Karpas-422 (cell line): ENCODE results near the gene CCDC9. TPM values are rescaled to one million over a fixed set of nuclear protein-coding genes. Genes with fewer than 3 reads are reported as not detected.
A peak's percentile ranks its signal among the peaks of the same experiment; 100 is the strongest.
"Not testable (repeated sequence)": the region's sequence is repeated elsewhere in the genome, so short reads cannot be mapped to it uniquely, and the experiment has no call there.

ENCODE experiments used
- DNase-seq: peaks from one replicate; pipeline ENCODE4 v3.0.0-alpha.2; 2015
- H2AFZ ChIP-seq: fragments of 200-600 bp; sonication (generic); 2 replicates; pipeline ENCODE4 v1.6.1; 2014; ENCODE audit warnings: antibody characterized with exemption, low read length, mixed read lengths
- H3K27ac ChIP-seq: fragments of 200-600 bp; sonication (generic); 2 replicates; pipeline ENCODE4 v1.5.1; 2014; ENCODE audit warnings: mild to moderate bottlenecking, low read length, moderate library complexity
- H3K27me3 ChIP-seq: fragments of 200-600 bp; sonication (generic); 2 replicates; pipeline ENCODE4 v1.6.1; 2014; ENCODE audit warnings: low read length, mixed read lengths
- H3K36me3 ChIP-seq: fragments of 200-600 bp; sonication (generic); 2 replicates; pipeline ENCODE4 v1.6.1; 2014; ENCODE audit warnings: low read length, mixed read lengths; ENCODE audit not compliant: insufficient read depth
- H3K4me1 ChIP-seq: fragments of 200-600 bp; sonication (generic); 2 replicates; pipeline ENCODE4 v1.6.1; 2014; ENCODE audit warnings: mild to moderate bottlenecking, low read length, mixed read lengths
- H3K4me2 ChIP-seq: fragments of 200-600 bp; sonication (generic); 2 replicates; pipeline ENCODE4 v1.6.1; 2014; ENCODE audit warnings: low read length, low read depth, mild to moderate bottlenecking; ENCODE audit not compliant: poor library complexity, severe bottlenecking
- H3K4me3 ChIP-seq: fragments of 200-600 bp; sonication (generic); 2 replicates; pipeline ENCODE4 v1.5.1; 2014; ENCODE audit warnings: mild to moderate bottlenecking, antibody characterized with exemption, low read length, mixed read lengths
- H3K79me2 ChIP-seq: fragments of 200-600 bp; sonication (generic); 2 replicates; pipeline ENCODE4 v1.6.1; 2014; ENCODE audit warnings: mild to moderate bottlenecking, low read length, mixed read lengths
- H3K9ac ChIP-seq: fragments of 200-600 bp; sonication (generic); 2 replicates; pipeline ENCODE4 v1.6.0; 2014; ENCODE audit warnings: low read length
- H3K9me2 ChIP-seq: fragments of 200-600 bp; sonication (generic), shearing (Covaris generic); replicated peaks from 2 replicates; pipeline ENCODE4 v1.6.0; 2014; ENCODE audit warnings: mild to moderate bottlenecking, low read length, moderate library complexity; ENCODE audit not compliant: insufficient read depth
- H3K9me3 ChIP-seq: fragments of 300-700, 200-600 bp; sonication (generic); 2 replicates; pipeline ENCODE4 v1.6.1; 2014; ENCODE audit warnings: low read length, mixed read lengths
- H4K20me1 ChIP-seq: fragments of 200-600 bp; sonication (generic); 2 replicates; pipeline ENCODE4 v1.6.1; 2014; ENCODE audit warnings: mild to moderate bottlenecking, antibody characterized with exemption, low read length, low read depth; ENCODE audit not compliant: insufficient read depth
- total RNA-seq: library from RNA; depleted of rRNA; stranded (reverse); fragments of >200 nt; shearing (Covaris generic); gene quantifications from 2 replicates; pipeline ENCODE4 v1.2.3, GENCODE V29; 2014; ENCODE audit warnings: low replicate concordance

The CCDC9 gene
- total RNA-seq, 1 experiment from 2014 or later: 2.2 TPM

DNA sequence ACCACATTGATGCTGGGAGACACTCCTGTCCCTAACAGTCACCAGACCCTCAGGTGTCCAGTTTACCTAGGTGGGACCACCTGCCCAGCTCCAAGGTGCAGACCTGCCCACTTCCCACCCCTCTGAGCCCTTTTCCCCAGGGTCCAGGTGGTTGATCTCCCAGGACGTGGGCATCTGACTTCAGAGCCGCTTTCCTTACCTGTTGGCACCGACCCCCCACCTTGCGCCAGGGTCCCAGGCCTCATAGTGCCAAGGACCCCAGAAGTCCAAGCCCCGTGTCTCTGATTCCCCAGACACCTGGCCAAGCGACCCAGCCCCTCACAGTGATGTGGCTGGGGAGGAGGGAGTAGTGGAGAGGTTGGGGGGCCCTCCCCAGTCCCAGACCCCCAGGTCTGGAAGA lies 15.8 kb upstream of the CCDC9 start:
- Histone ChIP-seq H3K9me2 (no peaks in the 10 kb centered on the region), H3K27me3 (no peaks in the 10 kb centered on the region), H3K36me3 (no peaks in the 10 kb centered on the region), H3K79me2 (no peaks in the 10 kb centered on the region), H3K9ac (peak overlapping the region; percentile 69; the same call in 1 of the 2 replicates), H3K4me1 (peaks cover 42% of the 10 kb centered on the region), H4K20me1 (no peaks in the 10 kb centered on the region), H3K27ac (no peak overlapping the region), H3K4me2 (peak overlapping the region; percentile 59), H2AFZ (no peak overlapping the region), H3K9me3 (no peaks in the 10 kb centered on the region), H3K4me3 (peak overlapping the region; percentile 58; the same call in 1 of the 2 replicates)
- no peak for DNase-seq

DNA sequence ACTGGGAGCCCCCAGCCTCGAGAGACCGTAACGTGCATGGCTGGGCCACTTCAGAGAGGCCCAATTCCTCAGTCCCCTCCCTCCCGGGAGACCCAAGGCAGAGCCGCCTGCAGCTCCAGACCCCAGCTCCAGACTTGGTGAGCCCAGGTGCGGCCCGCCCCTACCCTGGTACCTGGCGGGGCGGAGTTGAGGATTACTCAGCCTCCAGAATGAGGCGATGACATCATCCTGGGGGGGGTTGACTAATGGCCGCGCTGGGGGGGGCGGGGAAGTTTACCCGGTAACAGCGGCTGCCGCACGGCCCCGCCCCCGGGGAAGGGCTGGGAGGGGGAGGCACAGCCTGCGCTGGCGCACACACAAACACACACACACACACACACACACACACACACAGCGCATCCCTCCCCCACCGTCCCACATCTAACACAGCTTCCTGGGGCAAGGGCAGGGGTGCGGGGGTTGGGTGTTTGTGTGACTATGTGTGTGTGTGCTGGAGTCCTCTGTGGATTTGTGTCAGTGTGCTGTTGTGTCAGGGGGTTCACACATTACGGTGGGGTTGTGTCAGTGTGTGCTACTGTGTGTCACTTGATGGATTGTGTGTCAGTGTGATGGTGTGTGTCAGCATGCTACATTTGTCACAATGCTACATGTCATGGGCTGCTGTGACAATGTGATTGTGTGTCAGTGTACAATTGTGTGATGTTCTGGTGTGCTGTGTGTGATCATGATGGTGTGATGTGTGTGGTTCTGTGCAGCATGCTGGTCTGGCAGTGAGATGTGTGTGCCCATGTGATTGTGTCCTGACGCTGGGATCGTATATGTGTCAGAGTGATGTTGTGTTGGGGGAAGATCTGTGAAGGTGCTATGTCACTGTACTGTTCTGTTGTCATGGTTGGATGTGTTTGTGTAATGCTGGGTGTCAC lies 15.1 kb upstream of the CCDC9 start:
- H3K9ac ChIP-seq: peak overlapping the region; percentile 3; the same call in 1 of the 2 replicates
- H3K4me3 ChIP-seq: no peak overlapping the region

DNA sequence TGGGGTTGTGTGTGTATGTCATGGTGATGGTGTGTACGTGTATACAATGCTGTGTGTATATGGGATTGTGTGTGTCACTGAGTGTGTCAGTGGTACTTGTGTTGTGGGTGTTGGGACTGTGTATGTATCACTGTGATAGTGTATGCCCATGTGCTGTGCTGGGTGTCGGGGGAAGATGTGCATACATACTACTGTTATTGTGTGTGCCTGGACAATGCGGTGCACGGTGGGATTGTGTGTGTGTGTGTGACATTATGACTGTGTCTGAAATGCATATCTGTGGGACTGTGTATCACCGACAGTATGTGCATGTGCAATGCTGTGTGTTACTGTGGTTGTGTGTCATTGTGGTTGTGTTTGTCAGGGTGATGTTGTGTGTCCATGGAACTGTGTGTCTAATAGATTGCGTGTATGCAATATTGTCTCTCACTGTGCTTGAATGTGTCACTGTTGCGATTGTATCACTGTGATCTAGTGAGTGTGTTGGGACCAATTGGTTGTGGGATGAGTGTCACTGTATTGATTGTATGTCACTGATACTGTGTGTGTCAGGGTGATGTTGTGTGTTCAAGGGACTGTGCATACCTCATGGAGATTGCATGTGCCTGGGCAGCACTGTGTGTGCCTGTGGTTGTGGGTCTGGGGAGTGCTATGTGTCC lies 14.3 kb upstream of the CCDC9 start:
- Histone ChIP-seq H3K36me3 (no peaks in the 10 kb centered on the region), H4K20me1 (no peaks in the 10 kb centered on the region), H2AFZ (no peak overlapping the region), H3K4me2 (no peak overlapping the region), H3K9me2 (no peaks in the 10 kb centered on the region), H3K4me3 (no peak overlapping the region), H3K9ac (no peak overlapping the region), H3K27me3 (no peaks in the 10 kb centered on the region), H3K4me1 (peaks cover 42% of the 10 kb centered on the region), H3K79me2 (no peaks in the 10 kb centered on the region), H3K27ac (no peak overlapping the region), H3K9me3 (no peaks in the 10 kb centered on the region)
- no peak for DNase-seq

More for the DNA sequence above, 15.1 kb upstream of the CCDC9 start:
- Histone ChIP-seq H3K27ac (no peak overlapping the region), H3K36me3 (no peaks in the 10 kb centered on the region), H3K9me2 (no peaks in the 10 kb centered on the region), H3K27me3 (no peaks in the 10 kb centered on the region), H3K4me2 (peak overlapping the region; percentile 59), H4K20me1 (no peaks in the 10 kb centered on the region), H3K79me2 (no peaks in the 10 kb centered on the region), H3K4me1 (peaks cover 42% of the 10 kb centered on the region), H2AFZ (no peak overlapping the region), H3K9me3 (no peaks in the 10 kb centered on the region)
- peak; percentile 81 for DNase-seq

DNA sequence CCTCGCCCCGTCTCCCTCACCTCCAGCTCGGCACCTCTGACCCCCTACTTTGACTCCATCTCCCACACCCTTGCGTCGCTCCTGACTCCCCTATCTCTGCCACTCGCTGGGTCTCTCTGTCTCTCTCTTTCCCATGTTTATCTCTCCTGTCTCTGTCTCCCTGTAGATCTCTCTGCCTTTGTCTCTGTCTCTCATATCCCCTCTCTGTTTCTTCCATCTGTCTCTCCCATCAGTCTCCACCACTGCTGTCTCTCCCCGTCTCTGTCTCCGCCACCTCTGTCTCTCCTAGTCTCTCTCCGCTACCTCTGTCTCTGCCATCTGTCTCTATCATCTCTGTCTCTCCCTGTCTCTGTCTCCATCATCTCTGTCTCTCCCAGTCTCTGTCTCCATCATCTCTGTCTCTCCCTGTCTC lies 13.0 kb upstream of the CCDC9 start:
- H3K27ac ChIP-seq: no peak overlapping the region
- H3K9ac ChIP-seq: peak overlapping the region; percentile 75; the same call in 1 of the 2 replicates
- no peak overlapping the region for H2AFZ ChIP-seq

DNA sequence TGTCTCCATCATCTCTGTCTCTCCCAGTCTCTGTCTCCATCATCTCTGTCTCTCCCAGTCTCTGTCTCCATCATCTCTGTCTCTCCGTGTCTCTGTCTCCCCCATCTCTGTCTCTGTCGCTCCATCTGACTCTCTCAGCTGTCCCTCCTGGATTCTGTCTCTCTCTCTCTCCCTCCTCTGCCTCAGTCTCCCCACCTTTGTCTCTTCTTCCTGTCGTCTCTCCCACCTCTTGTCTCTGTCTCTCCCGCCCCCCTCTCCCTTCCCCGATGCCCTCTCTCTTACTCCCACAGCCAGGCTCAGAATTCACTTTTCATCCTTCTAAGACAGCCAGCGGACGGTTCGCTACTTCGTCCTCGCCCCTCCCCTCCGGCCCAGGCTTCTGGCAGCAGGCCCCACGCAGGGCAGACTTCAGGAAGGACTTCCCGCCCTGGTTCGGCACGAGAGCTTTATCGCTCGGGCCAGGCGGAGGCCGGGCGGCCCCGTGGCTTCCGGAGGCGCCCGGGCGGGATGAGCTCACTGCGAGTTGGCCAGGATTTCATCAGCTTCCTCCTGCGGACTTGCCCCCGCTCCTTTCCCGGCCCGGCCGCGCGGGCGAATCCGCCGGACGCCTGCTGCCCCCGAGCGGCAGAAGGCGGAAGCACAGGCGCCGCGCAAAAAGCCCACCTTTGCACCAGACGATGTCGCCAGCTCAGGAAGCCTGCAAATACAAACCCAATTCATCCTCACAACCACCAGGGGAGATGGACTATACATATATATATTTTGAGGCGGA lies 12.4 kb upstream of the CCDC9 start:
- H3K4me1 ChIP-seq: peaks cover 41% of the 10 kb centered on the region

More for the DNA sequence above, 13.0 kb upstream of the CCDC9 start:
- Histone ChIP-seq H3K79me2 (no peaks in the 10 kb centered on the region), H3K36me3 (no peaks in the 10 kb centered on the region), H3K9me3 (no peaks in the 10 kb centered on the region), H3K4me3 (peak overlapping the region; percentile 68; the same call in 1 of the 2 replicates), H3K9me2 (no peaks in the 10 kb centered on the region), H4K20me1 (no peaks in the 10 kb centered on the region), H3K4me1 (peaks cover 42% of the 10 kb centered on the region), H3K27me3 (no peaks in the 10 kb centered on the region), H3K4me2 (peak overlapping the region; percentile 77)
- no peak for DNase-seq

DNA sequence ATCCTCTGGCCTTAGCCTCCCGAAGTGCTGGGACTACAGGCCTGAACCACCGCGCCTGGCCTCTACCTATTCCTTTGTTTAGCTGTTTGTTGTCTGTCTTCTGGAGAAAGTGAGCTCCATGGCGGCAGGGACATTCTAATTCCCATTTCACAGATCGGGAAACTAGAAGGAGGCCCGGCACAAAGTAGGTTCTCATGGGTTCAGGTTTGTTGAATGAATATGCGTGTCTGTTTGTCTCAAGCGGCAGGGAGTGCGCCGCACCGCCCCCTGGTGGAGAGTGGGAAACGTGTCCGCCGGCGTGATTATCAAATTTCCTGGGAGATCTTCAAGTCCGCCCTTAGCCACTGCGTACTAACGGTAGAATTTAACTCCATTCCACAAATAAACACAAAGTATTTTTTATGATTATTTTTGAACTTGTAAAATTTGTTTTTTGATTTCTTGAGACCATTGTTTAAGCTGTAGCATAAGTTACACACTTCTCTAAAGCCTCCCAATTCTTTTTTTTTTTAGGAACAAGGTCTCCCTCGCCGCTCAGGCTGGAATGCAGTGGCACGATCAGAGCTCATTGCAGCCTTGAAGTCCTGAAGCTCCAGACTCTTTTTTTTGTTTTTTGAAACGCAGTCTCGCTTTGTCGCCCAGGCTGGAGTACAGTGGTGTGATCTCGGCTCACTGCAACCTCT lies 8.9 kb upstream of the CCDC9 start:
- Histone ChIP-seq H4K20me1 (no peaks in the 10 kb centered on the region), H3K79me2 (no peaks in the 10 kb centered on the region), H3K9me2 (no peaks in the 10 kb centered on the region), H3K9me3 (no peaks in the 10 kb centered on the region), H3K27me3 (no peaks in the 10 kb centered on the region), H3K4me3 (no peak overlapping the region), H3K9ac (no peak overlapping the region), H3K4me2 (no peak overlapping the region), H2AFZ (no peak overlapping the region), H3K36me3 (no peaks in the 10 kb centered on the region), H3K4me1 (peaks cover 16% of the 10 kb centered on the region), H3K27ac (no peak overlapping the region)
- peak; percentile 81 for DNase-seq

More for the DNA sequence above, 12.4 kb upstream of the CCDC9 start:
- H3K4me3 ChIP-seq: peak overlapping the region; percentile 68
- no peaks in the 10 kb centered on the region for H3K79me2 ChIP-seq
- no peaks in the 10 kb centered on the region for H3K9me3 ChIP-seq
- H3K27me3 ChIP-seq: no peaks in the 10 kb centered on the region
- no peaks in the 10 kb centered on the region for H4K20me1 ChIP-seq
- H3K27ac ChIP-seq: no peak overlapping the region
- peak overlapping the region; percentile 75 for H3K9ac ChIP-seq
- no peaks in the 10 kb centered on the region for H3K9me2 ChIP-seq
- H3K4me2 ChIP-seq: peak overlapping the region; percentile 77
- peak overlapping the region; percentile 54 for H2AFZ ChIP-seq
- H3K36me3 ChIP-seq: no peaks in the 10 kb centered on the region
- peak; percentile 95 for DNase-seq

DNA sequence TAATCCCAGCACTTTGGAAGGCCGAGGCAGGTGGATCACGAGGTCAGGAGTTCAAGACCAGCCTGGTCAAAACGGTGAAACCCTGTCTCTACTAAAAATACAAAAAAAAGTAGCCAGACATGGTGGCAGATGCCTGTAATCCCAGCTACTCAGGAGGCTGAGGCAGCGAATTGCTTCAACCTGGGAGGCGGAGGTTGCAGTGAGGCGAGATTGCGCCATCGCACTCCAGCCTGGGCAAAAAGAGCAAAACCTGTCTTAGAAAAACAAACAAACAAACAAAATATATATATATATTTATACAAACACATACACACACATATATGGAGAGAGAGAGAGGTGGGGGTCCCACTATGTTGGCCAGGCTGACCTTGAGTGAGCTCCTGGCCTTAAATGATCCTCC lies 3.3 kb upstream of the CCDC9 start:
- H3K79me2 ChIP-seq, DNase-seq, H2AFZ ChIP-seq, H3K27ac ChIP-seq, H3K9me3 ChIP-seq, H3K36me3 ChIP-seq, H3K9me2 ChIP-seq, H3K4me3 ChIP-seq, H4K20me1 ChIP-seq, H3K4me2 ChIP-seq, H3K9ac ChIP-seq, H3K27me3 ChIP-seq: not testable (repeated sequence)
- H3K4me1 ChIP-seq: peaks cover 14% of the 10 kb centered on the region
